Cardiac septum (tissue), 1 donor: ENCODE data around the gene GPBP1. TPM values are rescaled to one million over a fixed set of nuclear protein-coding genes. Genes with fewer than 3 reads are reported as not detected.
"Not testable (repeated sequence)": the region's sequence is repeated elsewhere in the genome, so short reads cannot be mapped to it uniquely, and the experiment has no call there.

Source experiments
- DNase-seq: peaks from one replicate; pipeline ENCODE4 v3.0.0-alpha.2; 2020; ENCODE audit warnings: low spot score
- intact Hi-C: fragments of 100-400 bp; cut with DNase I; formaldehyde crosslinking; loops from one replicate; pipeline ENCODE4 v1.14.0; 2022
- long read RNA-seq: library from polyadenylated mRNA; unstranded; transcript quantifications from one replicate; pipeline ENCODE4 v2.0.0, GENCODE V29; 2021
- total RNA-seq: library from RNA; stranded (reverse); fragmentation: NEBNext Ultra II Directional; extraction: Animal tissue kit (Norgen Biotek cat#: 25700); gene quantifications from one replicate; pipeline ENCODE4 v1.2.1, GENCODE V29; 2021
- donor health status: DM: no; HTN: no; CAD: no.

Gene GPBP1, protein sequence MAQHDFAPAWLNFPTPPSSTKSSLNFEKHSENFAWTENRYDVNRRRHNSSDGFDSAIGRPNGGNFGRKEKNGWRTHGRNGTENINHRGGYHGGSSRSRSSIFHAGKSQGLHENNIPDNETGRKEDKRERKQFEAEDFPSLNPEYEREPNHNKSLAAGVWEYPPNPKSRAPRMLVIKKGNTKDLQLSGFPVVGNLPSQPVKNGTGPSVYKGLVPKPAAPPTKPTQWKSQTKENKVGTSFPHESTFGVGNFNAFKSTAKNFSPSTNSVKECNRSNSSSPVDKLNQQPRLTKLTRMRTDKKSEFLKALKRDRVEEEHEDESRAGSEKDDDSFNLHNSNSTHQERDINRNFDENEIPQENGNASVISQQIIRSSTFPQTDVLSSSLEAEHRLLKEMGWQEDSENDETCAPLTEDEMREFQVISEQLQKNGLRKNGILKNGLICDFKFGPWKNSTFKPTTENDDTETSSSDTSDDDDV
- 49.0 TPM for total RNA-seq
- long read RNA-seq, full-length matches to known transcripts = 32 of 88 reads
- long read RNA-seq, partial matches to known transcripts = 13 of 88 reads
- long read RNA-seq, other reads (novel, unspliced or antisense) = 43 of 88 reads

DNA sequence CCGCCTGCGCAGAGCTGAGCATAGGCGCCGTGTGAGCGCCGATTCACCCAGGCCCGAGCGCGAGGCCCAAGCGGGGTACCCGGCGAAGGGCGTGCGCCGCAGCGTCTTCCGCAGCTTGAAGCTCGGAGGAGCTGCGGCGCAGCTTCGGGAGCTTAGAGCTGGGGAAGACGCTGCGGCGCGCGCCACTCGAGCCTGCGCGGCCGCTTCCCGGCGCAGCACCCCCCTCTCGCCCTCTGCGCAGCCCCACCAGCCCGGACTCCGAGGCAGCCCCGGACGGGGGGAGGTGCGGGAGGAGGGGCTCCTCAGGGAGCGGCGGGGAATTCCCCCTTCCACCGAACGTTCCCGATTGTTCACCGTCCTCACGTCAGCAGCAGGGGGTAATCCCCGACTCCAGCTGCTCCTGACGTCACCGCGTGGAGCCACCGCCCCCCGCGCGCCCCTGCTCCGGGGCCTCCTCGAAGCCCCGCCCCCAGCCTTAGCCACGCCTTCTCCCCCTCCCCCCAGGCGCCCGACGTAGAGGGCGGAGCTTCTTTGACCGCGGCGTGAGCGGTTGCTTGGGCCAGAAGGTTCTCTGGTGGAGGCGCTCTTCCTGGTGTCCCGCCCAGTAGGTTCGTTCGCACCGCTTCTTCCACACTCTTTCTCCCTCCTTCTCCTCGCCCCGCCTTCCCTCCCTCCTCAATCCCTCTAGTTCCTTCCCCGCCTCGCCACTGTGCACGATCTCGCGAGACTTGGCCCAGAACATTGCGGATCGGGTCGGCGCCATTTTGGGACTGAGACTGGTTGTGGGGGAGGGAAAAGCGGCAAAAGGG, at the start of gene GPBP1:
Gene GPBP1, plus strand, starts transcription at position 741 of the 809 bp plus-strand sequence. CDS start 40,072 bp downstream, outside the sequence.
- intact Hi-C loops = loop anchor here (1.0 to 10.0 kb wide), 5 partner anchors 35 to 1999 kb away; partner anchors contain the start of genes CDC20B, IL6ST and SETD9

DNA sequence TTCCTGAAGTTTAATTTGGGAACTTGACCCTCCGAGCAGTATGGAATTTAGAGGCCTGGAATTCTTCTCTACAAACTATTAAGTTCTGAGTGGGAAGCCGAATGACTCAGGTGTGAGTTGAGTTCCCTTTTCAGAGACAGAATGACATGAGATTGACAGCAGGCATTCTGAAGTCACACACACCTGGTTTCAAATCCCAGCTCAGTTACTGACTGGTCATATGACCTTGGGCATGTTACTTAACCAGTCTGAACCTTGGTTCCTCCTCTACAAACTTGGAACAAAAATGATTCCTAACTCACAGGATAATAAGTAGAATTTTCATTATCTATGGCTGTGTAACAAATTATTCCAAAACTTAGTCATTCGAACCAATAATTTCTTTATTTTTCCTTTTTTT, 45.5 kb upstream of the GPBP1 start:
- intact Hi-C loops = no loop called here
- no peak for DNase-seq

More for the DNA sequence above, at the start of gene GPBP1:
- peak; percentile 98 for DNase-seq

DNA sequence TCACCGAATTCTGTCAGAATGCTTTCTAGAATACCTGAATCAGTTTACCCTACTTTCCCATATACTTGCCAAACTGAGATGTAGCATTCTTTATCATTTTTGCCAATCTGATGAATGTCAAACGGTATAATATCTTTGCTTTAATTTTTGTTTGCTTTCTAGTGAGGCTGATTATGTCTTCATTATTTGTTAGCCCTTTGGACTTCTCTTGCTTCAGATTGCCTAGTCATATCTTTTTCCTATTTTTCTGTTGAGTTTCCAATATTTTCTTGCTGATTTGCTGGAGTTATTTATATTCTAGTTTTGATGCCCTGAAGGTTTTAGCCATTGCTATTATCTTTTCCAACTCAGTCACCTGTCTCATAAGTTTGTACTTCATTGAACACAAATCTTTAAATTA, 40.3 kb upstream of the GPBP1 start:
- no peak for DNase-seq
- intact Hi-C loops = loop anchor here (10.0 kb wide), 1 partner anchor 869 kb away; no protein-coding TSS in a partner anchor

DNA sequence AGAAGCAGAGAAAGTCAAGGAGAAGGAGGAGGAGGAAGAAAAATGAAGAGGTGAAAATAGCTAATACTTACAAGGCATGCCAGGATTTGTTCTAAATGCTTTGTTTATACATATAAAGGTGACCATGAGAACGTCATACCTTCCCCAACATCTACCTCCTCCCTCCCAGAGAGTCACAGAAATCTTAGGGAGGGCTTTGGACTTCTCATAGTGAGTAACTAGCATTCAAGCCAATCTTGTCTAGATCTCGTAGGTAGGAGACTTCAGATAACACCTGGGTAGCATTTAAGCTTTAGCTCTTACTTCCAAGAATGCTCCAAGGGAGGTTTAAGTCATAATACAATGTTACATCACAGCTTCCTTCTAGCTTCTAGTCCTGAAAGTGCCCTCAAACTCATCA, 36.5 kb upstream of the GPBP1 start:
- intact Hi-C loops = loop anchor here (5.0 to 10.0 kb wide), 2 partner anchors 80 to 873 kb away; no protein-coding TSS in a partner anchor
- no peak for DNase-seq

DNA sequence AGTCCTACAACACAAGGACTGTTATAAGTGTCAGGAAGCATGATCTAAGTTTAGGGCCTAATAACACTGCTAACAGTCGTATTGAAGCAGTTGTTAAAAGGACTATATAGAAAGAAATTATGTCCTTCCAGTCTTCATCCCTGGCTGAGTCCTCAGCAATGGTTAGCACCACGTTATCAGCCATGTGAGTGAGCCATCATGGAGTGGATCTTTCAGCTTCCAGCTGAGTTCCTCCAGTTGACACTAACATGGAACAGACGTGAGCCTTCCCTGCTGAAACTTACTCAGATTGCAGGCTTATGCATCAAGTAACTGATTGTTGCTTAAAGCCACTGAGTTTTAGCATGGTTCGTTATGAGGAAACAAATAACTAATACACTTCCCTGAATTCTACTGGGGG, 21.5 kb upstream of the GPBP1 start:
- DNase-seq = no peak
- intact Hi-C loops = no loop called here

DNA sequence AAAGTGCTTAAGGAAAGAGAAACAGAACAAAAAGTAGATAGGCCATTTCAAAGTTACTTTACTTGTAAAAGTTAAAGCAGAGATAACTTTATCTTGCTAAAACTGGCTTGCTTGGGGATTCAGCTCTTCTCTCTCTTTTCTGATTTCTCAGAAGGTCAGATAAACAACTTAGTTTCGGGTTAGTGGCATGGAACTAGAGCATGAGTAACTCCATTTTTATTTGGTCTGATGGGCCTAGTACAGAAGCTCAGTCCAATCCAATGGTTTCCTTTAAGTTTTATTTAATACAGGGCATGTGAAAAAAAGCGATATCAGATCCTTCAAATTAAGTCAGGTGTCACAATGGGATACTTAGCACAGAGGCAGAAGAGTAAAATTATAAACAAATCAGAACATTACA, 18.8 kb upstream of the GPBP1 start:
- no peak for DNase-seq
- intact Hi-C loops = no loop called here

DNA sequence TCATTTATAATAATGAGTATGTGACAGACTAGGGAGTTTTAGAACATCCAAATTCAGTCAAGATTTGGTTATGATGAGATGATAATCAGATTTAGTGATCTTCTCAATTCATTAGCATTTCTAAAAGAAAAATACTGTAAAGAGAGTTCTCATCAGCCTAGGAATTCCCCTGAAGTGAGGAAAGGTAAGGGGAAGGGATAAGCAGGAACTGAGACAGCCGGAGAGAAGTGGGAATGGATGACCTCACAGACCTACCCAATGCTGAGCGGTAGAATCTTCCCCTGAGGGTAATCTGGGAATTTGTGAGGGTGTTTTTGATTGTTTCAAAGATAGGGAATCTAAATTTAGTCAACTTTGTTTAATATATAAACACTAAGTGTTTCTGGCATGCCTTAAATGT, 16.7 kb upstream of the GPBP1 start:
- DNase-seq = no peak
- intact Hi-C loops = no loop called here

DNA sequence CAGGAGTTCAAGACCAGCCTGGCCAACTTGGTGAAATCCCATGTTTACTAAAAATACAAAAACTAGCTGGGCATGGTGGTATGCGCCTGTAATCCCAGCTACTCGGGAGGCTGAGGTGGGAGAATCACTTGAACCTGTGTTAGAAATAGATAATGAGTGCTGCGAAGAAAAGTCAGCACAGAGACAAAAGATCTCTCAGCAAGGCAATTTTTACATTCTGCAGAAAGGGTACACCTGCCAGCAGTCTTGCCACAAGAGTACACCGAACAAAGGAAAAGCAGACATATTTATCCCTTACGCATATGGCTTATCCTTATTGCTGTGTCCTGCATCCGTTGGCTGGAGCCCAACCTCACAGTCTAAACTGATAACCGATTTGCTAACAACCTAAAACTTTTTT, 16.2 kb upstream of the GPBP1 start:
- intact Hi-C loops = no loop called here

DNA sequence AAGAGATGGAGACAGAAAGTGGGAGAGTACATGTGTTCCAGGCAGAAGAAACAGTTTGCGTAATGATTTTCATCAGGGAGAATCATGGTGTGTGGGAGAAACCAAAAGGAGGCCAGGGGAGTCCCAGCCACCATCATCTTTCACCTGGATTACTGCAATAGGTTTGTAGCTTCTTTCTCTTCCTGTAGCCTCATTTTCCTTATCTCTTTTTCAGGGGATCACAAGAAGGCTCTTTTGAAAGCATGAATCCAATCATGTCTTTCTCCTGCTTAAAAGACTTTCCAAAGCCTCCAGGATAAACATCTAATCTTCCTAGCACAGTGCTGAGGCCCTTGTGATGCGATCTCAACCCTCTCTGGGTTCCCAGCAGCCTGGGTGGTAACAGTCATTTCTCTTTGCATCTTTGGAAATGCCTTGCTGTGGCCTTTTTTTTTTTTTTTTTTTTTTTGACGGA, 10.3 kb upstream of the GPBP1 start:
- no peak for DNase-seq
- intact Hi-C loops = no loop called here

More for the DNA sequence above, 16.2 kb upstream of the GPBP1 start:
- no peak for DNase-seq

DNA sequence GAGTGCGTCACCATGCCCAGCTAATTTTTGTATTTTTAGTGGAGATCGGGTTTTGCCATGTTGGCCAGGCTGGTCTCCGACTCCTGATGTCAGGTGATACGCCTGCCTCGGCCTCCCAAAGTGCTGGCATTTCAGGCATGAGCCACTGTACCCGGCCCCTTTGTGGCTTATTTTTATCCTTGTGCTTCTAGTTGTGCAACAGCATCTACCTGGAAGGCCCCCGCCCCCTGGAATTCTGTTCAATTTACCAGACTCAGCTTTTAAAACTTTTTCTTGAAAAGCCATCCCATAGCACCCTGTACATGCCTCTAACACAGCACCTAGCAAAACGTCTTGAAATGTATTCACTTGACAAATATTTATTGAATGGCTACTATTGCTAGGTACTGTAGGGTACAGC, 9.7 kb upstream of the GPBP1 start:
- no peak for DNase-seq
- intact Hi-C loops = no loop called here

DNA sequence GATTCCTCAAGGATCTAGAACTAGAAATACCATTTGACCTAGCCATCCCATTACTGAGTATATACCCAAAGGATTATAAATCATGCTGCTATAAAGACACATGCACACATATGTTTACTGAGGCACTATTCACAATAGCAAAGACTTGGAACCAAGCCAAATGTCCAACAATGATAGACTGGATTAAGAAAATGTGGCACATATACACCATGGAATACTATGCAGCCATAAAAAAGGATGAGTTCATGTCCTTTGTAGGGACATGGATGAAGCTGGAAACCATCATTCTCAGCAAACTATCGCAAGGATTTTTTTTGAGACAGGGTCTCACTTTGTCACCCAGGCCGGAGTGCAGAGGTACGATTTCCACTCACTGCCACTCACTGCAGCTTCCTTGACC, 8.7 kb upstream of the GPBP1 start:
- intact Hi-C loops, DNase-seq: not testable (repeated sequence)

DNA sequence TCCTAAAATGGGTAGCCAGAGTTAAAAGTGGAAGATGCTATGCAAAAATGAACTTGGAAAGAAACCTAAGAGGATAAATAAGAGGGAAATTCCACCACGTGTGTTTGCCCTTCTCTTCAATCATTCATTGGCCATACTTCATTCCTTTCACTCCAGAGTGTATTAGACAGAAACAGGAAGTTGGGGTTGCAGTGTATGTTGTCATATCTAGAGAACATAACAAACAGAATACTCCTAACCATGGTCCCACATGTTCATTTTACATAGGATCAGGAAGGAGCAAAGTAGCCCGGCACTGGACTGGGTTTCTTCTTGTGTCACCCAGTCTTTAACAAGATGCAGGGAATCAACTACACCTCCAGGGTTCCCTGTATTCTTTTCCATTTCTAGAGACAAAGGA, 7.6 kb upstream of the GPBP1 start:
- intact Hi-C loops = no loop called here
- DNase-seq = no peak

DNA sequence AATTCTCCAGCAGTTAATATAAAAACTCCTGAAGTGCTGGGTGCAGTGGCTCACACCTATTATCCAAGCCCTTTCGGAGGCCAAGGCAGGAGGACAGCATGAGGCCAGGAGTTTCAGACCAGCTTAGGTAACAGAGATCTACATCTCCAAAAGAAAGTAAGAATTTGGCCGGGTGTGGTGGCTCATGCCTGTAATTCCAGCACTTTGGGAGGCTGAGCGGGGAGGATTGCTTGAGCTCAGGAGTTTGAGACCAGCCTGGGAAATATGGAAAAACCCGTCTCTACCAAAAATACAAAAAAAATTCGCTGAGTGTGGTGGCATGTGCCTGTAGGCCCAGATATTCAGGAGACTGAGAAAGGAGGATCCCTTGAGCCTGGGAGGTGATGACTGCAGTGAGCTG, 6.7 kb upstream of the GPBP1 start:
- DNase-seq = no peak
- intact Hi-C loops = no loop called here

DNA sequence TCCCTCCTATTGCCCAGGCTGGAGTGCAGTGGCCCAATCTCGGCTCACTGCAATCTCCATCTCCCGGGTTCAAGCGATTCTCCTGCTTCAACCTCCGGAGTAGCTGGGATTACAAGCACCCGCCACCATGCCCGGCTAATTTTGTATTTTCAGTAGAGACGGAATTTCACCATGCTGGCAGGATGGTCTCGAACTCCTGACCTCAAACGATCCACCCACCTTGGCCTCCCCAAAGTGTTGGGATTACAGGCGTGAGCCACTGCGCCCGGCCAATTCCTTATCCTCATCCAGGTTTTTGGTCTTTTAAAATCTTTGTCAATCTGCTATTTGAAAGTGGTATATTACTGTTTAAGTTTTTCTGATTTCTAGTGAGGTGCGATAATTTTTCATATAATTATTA, 3.7 kb upstream of the GPBP1 start:
- intact Hi-C loops = loop anchor here (10.0 kb wide), 2 partner anchors 1175 to 1995 kb away; partner anchors contain the start of genes CDC20B and IL6ST
- not testable (repeated sequence) for DNase-seq

DNA sequence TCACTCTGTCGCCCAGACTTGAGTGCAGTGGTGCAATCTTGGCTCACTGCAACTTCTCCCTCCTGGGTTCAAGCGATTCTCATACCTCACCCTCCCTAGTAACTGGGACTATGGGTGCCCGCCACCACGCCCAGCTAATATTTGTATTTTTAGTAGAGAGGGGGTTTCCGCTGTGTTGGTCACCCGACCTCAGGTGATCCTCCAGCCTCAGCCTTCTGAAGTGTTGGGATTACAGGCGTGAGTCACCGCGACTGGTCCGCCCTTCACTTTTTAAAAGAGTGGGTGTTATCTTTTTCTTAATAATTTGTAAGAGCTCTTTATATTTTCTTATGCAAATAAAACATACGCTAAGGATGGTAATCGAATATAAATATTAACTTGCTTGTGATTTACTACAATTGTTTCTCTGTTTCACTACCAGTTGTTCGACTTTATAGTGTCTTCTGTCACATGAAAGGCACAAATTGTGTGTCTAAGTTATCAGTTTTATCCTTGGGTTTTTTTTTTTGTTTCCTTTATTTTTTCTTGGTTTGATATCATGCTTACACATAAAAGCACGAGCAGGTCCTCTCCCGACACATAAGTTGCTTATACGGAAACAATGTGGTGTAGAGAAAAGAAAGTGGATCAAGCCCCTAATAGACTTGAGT, 1.9 kb upstream of the GPBP1 start:
- intact Hi-C loops = loop anchor here (2.0 to 10.0 kb wide), 3 partner anchors 221 to 1997 kb away; partner anchors contain the start of genes CDC20B and IL6ST

DNA sequence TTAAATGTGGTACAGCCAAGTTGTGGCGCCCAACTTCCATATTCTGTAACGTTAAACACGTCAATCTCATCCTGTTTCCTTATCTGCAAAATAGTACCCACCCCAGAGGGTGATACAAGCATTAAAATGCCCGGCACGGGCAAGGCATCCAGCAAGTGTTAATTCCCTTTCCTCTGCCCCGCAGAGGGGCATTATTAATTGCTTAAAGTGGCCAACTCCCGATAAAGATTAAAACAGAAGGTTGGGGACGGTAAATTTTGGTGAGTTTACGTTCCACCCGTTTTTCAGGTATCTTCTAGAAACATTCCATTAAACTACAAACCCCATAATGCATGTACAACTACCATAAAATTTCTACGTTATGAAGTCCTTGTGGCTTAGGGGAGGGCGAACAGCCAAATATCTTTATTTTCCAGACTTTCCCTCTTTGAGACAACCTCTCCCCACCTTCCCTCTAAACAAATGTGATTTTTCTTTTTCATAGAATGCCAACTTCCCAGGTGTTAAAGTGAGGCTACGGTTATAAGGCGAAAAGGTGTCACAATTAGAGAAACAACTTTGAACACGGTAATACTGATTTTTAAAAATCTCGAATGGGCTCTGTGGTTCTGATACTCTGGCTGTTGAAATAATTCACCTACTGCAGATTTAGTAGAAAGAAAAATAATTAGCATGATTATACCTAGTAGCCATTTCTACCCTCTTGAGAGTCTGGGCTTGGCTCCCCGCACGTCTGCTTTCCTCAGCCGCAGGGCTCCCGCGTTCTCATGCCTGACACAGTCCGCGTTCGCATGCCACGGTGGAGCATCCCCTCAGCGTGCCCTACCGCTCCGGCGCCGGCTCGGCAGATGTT, 1.2 kb upstream of the GPBP1 start:
- intact Hi-C loops = loop anchor here (1.0 to 10.0 kb wide), 4 partner anchors 36 to 1998 kb away; partner anchors contain the start of genes CDC20B and IL6ST
- no peak for DNase-seq

More for the DNA sequence above, 1.9 kb upstream of the GPBP1 start:
- DNase-seq = no peak

DNA sequence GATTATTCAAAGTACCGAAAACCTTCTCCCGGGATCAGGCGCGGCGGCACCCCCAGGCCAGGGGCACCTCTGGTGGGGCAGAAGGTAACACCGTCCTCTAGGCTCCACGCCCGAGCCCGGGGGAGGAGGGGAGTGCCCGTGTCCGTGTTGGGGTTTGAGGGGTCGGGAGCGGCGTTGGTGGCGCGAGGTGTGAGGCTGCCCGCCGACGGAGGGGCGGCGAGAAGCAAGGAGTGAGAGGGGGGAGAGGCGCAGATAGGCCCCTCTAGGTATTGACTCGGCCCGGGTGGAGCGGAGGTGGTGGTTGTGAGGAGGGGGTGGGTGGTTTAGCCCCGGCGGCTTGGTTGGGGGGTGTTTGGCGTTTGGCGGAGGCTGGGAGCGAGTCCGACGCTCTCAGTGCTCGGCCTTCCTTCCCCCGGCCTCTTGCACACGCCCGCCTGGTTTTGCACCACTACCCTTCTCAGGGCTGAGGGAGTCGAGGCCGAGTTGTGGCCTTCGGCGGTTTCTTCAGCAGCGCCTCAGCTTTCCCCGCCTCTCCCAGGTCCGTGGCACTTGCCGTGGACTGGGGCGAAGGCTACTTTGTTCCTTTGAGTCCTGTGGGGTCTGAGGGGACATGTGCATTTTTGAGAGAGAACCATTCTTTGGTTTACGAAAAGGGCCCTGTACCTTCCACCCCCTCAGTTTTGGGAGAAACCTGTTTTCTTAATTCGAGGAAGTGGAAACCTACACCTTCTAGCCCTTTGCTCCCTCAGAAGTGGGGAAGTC, 450 bp downstream of the GPBP1 start:
- intact Hi-C loops = loop anchor here (1.0 to 10.0 kb wide), 3 partner anchors 265 to 2000 kb away; partner anchors contain the start of genes CDC20B, IL6ST and SETD9
- no peak for DNase-seq
